Sigmoid colon (tissue), 4 donors: Measurements from ENCODE around the gene KPNA6.
A peak's percentile ranks its signal among the peaks of the same experiment; 100 is the strongest.

Experiments
- EP300 ChIP-seq, 4 donors: sonication (generic); formaldehyde crosslinking; IDR thresholded peaks; one replicate each; pipeline ENCODE4 v1.6.1; 2017; ENCODE audit warnings: antibody characterized with exemption in 4 of 4
- POLR2A ChIP-seq, 2 donors: fragments of 450-650 bp; IDR thresholded peaks; one replicate each; pipeline ENCODE4 v1.6.1; 2016; ENCODE audit warnings: antibody characterized with exemption in 2 of 2, mild to moderate bottlenecking in 2 of 2, moderate library complexity in 2 of 2
- POLR2AphosphoS5 ChIP-seq, 4 donors: sonication (generic); formaldehyde crosslinking; IDR thresholded peaks; one replicate each; pipeline ENCODE4 v1.6.1; 2017; ENCODE audit warnings: antibody characterized with exemption in 4 of 4
- TF ChIP-seq, protein P1 (sequence below), 4 experiments: fragments of 450-650 bp in 3 of 4; fragments of 200-600 bp in 1 of 4; IDR thresholded peaks; one replicate each; pipeline ENCODE4 v1.5.1; 2016 to 2019; ENCODE audit warnings: antibody characterized with exemption in 4 of 4, mild to moderate bottlenecking in 3 of 4, moderate library complexity in 2 of 4

DNA sequence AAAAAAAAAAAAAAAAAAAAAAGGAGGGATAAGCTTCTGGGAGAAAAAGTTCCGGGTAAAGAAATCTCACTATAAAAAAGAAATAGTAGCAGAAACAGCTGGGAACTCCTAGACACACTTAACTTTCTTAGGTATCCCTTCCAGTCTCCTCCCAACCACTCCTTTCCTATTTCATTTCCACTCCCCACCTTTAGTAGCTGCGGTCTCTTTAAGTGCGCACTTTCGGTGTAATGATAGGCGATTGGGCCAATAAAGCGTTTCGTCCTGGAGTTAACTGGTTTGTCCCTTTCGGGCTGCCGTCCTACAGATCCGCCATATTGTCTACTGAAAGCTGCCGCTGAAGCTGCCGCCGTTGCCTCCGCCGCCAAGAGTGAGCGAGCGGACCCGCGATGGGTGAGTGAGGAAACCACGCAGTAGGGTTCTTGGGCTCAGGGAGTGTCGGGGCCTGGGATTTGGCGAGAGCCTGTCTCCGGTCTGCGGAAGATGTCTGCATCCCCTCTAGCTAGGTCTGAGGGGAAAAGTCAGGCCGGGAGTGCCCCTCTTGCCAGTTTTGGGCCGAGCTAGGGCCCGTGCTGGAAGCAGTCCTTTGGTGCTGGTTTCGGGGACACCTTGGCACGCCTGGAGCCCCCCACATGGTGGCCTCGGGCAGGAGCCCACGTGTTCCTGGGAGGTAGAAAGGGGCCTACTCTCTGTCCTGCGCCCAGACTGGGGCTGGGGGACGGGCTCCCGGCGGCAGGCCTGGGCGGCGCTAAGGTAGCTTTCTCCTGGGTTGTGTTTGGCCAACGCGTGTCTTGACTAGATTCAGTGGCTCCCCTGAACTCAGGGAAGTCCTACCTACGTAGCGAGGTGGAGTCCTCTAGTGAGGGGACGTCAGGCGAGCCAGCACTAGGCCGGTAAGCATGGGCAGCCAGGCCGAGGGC lies at the start of gene KPNA6:
- TF ChIP-seq, protein P1, sequence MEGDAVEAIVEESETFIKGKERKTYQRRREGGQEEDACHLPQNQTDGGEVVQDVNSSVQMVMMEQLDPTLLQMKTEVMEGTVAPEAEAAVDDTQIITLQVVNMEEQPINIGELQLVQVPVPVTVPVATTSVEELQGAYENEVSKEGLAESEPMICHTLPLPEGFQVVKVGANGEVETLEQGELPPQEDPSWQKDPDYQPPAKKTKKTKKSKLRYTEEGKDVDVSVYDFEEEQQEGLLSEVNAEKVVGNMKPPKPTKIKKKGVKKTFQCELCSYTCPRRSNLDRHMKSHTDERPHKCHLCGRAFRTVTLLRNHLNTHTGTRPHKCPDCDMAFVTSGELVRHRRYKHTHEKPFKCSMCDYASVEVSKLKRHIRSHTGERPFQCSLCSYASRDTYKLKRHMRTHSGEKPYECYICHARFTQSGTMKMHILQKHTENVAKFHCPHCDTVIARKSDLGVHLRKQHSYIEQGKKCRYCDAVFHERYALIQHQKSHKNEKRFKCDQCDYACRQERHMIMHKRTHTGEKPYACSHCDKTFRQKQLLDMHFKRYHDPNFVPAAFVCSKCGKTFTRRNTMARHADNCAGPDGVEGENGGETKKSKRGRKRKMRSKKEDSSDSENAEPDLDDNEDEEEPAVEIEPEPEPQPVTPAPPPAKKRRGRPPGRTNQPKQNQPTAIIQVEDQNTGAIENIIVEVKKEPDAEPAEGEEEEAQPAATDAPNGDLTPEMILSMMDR (IDR thresholded peaks at IDR 0.05): no peak
- TF ChIP-seq POLR2A (IDR thresholded peaks at IDR 0.05): peak; percentile 43 to 64
- peak; percentile 79 to 93 (median 86) for TF ChIP-seq POLR2AphosphoS5 (IDR thresholded peaks at IDR 0.05)
- TF ChIP-seq EP300 (IDR thresholded peaks at IDR 0.05): peak in 1 of 4 donors; percentile 12
